GM13977 (cell line): ENCODE measurements around the gene CTTNBP2NL.

ENCODE experiments used
- DNase-seq: peaks from one replicate; pipeline ENCODE4 v3.0.0; 2012; ENCODE audit warnings: low spot score
- CTCF ChIP-seq: IDR thresholded peaks from 2 replicates; pipeline ENCODE4 v1.5.1; 2012; ENCODE audit warnings: mild to moderate bottlenecking, control low read depth; ENCODE audit not compliant: insufficient read depth; ENCODE audit errors: extremely low read depth, missing control alignments
- in situ Hi-C: fragments of 300-500 bp; cut with MboI; formaldehyde crosslinking; loops from one replicate; pipeline ENCODE4 v1.12.0; 2022; ENCODE audit warnings: low sequenced_read_pairs, low pct_unique_long_range_greater_than_20kb, mixed read lengths, inconsistent platforms; ENCODE audit not compliant: unreplicated experiment

Gene CTTNBP2NL

GRCh38 chr1:112359961-112360767 lies 35.9 kb upstream of the CTTNBP2NL start:
- TF ChIP-seq CTCF: no peak
- in situ Hi-C loops: no loop called here
- DNase-seq: no peak

- in situ Hi-C loops: no loop called here
- TF ChIP-seq CTCF: no peak
- no peak for DNase-seq
Measured at GRCh38 chr1:112363636-112364035, 32.4 kb upstream of the CTTNBP2NL start.

- DNase-seq: no peak
- in situ Hi-C loops: no loop called here
- no peak for TF ChIP-seq CTCF
Measured at GRCh38 chr1:112368198-112368597, 27.8 kb upstream of the CTTNBP2NL start.

GRCh38 chr1:112369392-112370285 lies 26.4 kb upstream of the CTTNBP2NL start:
- peak; percentile 99 for TF ChIP-seq CTCF
- DNase-seq: peak; percentile 79
- in situ Hi-C loops: no loop called here

- DNase-seq: no peak
- no peak for TF ChIP-seq CTCF
- in situ Hi-C loops: no loop called here
Measured at GRCh38 chr1:112370996-112371395, 25.0 kb upstream of the CTTNBP2NL start.

- TF ChIP-seq CTCF: no peak
- in situ Hi-C loops: no loop called here
- no peak for DNase-seq
Measured at GRCh38 chr1:112371775-112372174, 24.2 kb upstream of the CTTNBP2NL start.
